Daoy (cell line): ENCODE data around the gene TRIM41. TPM values are rescaled to one million over a fixed set of nuclear protein-coding genes. Genes with fewer than 3 reads are reported as not detected.
"Not testable (repeated sequence)": the region's sequence is repeated elsewhere in the genome, so short reads cannot be mapped to it uniquely, and the experiment has no call there.

ENCODE experiments used
- DNase-seq: peaks from one replicate; pipeline ENCODE4 v3.0.0-alpha.2; 2015; ENCODE audit warnings: low read depth
- total RNA-seq: library from RNA; depleted of rRNA; stranded (reverse); fragments of >200 nt; shearing (Covaris generic); gene quantifications from 2 replicates; pipeline ENCODE4 v1.2.3, GENCODE V29; 2014; rRNA removed

Gene TRIM41
- total RNA-seq, 1 experiment from 2014 or later = 23.3 TPM

DNA sequence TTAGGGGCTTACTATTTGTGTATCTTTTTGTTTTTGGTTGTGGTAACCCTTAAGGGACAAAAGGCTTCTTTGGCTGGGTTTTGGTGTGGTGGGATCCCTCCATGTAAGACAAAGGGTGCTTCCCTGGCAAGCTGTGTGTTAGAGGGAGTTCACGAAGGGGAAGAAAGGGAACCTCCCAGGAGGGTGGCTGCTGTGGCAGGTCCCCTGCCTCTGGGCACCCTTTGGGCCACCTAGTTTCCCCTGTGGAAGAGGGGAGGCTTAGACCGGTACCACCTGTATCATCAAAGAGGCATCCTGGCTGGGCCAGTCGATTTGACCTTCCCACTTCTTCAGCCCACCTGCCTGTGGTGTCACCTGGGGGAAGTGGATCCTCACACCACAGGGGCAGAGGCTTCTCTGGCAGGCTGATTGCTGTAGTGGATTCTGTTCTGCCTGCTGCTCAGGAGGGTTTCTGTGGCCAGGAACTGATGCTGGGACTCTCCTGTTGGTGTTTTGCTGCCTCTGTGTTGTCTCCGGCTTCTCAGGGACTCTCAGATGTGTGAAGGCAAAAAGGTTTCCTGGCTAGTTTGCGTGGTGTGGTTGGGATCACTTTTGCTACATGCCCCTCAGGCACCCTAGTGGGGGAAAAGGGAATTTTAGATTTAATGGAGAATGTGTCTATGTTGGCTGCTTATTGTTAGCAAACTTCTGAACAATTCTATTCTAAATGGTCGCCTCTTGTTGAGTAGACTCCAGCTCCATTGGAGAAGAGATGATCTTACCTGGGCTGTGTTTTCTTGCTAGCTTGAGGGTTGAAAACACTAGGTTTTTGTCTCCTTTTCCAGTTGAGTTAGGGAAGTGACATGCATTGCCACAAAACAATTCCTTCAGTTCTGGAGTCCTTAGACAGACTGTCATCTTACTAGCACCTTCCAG, 61.0 kb downstream of the TRIM41 start:
- DNase-seq = not testable (repeated sequence)

Other genes starting within 250 kb of the TRIM41 start
- not detected in 2 replicates for gene BTNL3, start 234.4 kb upstream of the TRIM41 start, total RNA-seq
- gene BTNL9, start 183.0 kb upstream of the TRIM41 start, total RNA-seq = 1.6 and 2.5 TPM in 2 replicates
- not detected in 2 replicates for gene OR2V1, start 92.1 kb upstream of the TRIM41 start, total RNA-seq
- gene OR2V2, start 75.7 kb upstream of the TRIM41 start, total RNA-seq = not detected in 2 replicates
- 6.7 and 9.0 TPM in 2 replicates for gene TRIM7, start 18.1 kb upstream of the TRIM41 start, total RNA-seq
- gene RACK1, start 20.6 kb downstream of the TRIM41 start, total RNA-seq = 3,901 and 4,257 TPM in 2 replicates
- gene TRIM52, start 37.9 kb downstream of the TRIM41 start, total RNA-seq = 1.6 and 2.6 TPM in 2 replicates
- gene OR4F3, start 144.0 kb downstream of the TRIM41 start, total RNA-seq = not detected in 2 replicates